GM23248 (cell line): Measurements from ENCODE around the gene SGMS1. TPM values are rescaled to one million over a fixed set of nuclear protein-coding genes. Genes with fewer than 3 reads are reported as not detected.

Source experiments
- DNase-seq: peaks from one replicate; pipeline ENCODE4 v3.0.0-alpha.2; 2015
- H2AFZ ChIP-seq: fragments of 200-600 bp; sonication (generic); 2 replicates; pipeline ENCODE4 v1.6.1; 2016; ENCODE audit warnings: antibody characterized with exemption
- H3F3A ChIP-seq: fragments of 200-600 bp; sonication (generic); 2 replicates; pipeline ENCODE4 v1.6.1; 2016; ENCODE audit warnings: mild to moderate bottlenecking, antibody characterized with exemption, mixed run types; ENCODE audit not compliant: insufficient read depth
- H3K27ac ChIP-seq: fragments of 200-600 bp; sonication (generic); 2 replicates; pipeline ENCODE4 v1.5.1; 2016; ENCODE audit warnings: mild to moderate bottlenecking
- H3K27me3 ChIP-seq: fragments of 200-600 bp; sonication (generic); replicated peaks from 2 replicates; pipeline ENCODE4 v1.6.1; 2016; ENCODE audit warnings: mild to moderate bottlenecking; ENCODE audit not compliant: insufficient read depth
- H3K36me3 ChIP-seq: fragments of 200-600 bp; sonication (generic); 2 replicates; pipeline ENCODE4 v1.6.1; 2016; ENCODE audit warnings: low read depth, mild to moderate bottlenecking
- H3K4me1 ChIP-seq: fragments of 200-600 bp; sonication (generic); 2 replicates; pipeline ENCODE4 v1.6.1; 2016; ENCODE audit warnings: mild to moderate bottlenecking; ENCODE audit not compliant: insufficient read depth
- H3K4me2 ChIP-seq: fragments of 200-600 bp; sonication (generic); one replicate; pipeline ENCODE4 v1.6.1; 2016; ENCODE audit warnings: mild to moderate bottlenecking; ENCODE audit not compliant: unreplicated experiment
- H3K4me3 ChIP-seq: fragments of 200-600 bp; sonication (generic); 2 replicates; pipeline ENCODE4 v1.5.1; 2016; ENCODE audit warnings: mild to moderate bottlenecking
- H3K79me2 ChIP-seq: fragments of 200-600 bp; sonication (generic); 2 replicates; pipeline ENCODE4 v1.6.1; 2016; ENCODE audit warnings: mild to moderate bottlenecking; ENCODE audit not compliant: insufficient read depth
- H3K9ac ChIP-seq: fragments of 200-600 bp; sonication (generic); 2 replicates; pipeline ENCODE4 v1.6.1; 2016; ENCODE audit warnings: mild to moderate bottlenecking
- H3K9me2 ChIP-seq: fragments of 200-600 bp; sonication (generic); 2 replicates; pipeline ENCODE4 v1.6.1; 2016; ENCODE audit warnings: mixed run types, mild to moderate bottlenecking, moderate library complexity; ENCODE audit not compliant: insufficient read depth
- H3K9me3 ChIP-seq: fragments of 200-600 bp; sonication (generic); one replicate; pipeline ENCODE4 v1.6.1; 2017; ENCODE audit warnings: low read depth
- H4K20me1 ChIP-seq: fragments of 200-600 bp; sonication (generic); 2 replicates; pipeline ENCODE4 v1.6.0; 2016; ENCODE audit not compliant: insufficient read depth
- EZH2 ChIP-seq: fragments of 200-600 bp; sonication (generic); IDR thresholded peaks from 2 replicates; pipeline ENCODE4 v1.6.1; 2018; ENCODE audit warnings: antibody characterized with exemption, mild to moderate bottlenecking; ENCODE audit not compliant: insufficient read depth, poor library complexity, severe bottlenecking
- EZH2phosphoT487 ChIP-seq: fragments of 200-600 bp; sonication (generic); IDR thresholded peaks from 2 replicates; pipeline ENCODE4 v1.6.1; 2018; ENCODE audit warnings: antibody characterized with exemption, moderate library complexity, mild to moderate bottlenecking, low read depth; ENCODE audit not compliant: insufficient read depth
- WGBS, 2 experiments: methylation state at CpG; one replicate each; pipeline ENCODE4 v1.1.6; 2015 to 2017; ENCODE audit warnings: low lambda C conversion rate in 2 of 2, low coverage in 1 of 2; ENCODE audit errors: missing lambda C conversion rate in 2 of 2; 5-methylcytosine and 5-hydroxymethylcytosine counted together
- in situ Hi-C: fragments of 300-500 bp; cut with MboI; formaldehyde crosslinking; loops from 2 replicates; pipeline ENCODE4 v1.15.0; 2020
- polyA plus RNA-seq: library from polyadenylated mRNA; unstranded; fragments of >200 nt; fragmentation: Nextera tagmentation; extraction: Ambion mirVana; gene quantifications from 2 replicates; pipeline ENCODE4 v1.2.1, GENCODE V29; 2016
- total RNA-seq: library from RNA; depleted of rRNA; stranded (reverse); fragments of >200 nt; shearing (Covaris generic); gene quantifications from 2 replicates; pipeline ENCODE4 v1.2.3, GENCODE V29; 2014

The SGMS1 gene
- total and polyA plus RNA-seq, 2 experiments from 2014 or later, result 22.7 to 53.6 TPM

GRCh38 chr10:50316174-50316573, 307.6 kb downstream of the SGMS1 start:
- no peak for DNase-seq
- 71 to 76% methylated on average over 3 of the region's 3 CpGs for WGBS, 2 experiments

DNA sequence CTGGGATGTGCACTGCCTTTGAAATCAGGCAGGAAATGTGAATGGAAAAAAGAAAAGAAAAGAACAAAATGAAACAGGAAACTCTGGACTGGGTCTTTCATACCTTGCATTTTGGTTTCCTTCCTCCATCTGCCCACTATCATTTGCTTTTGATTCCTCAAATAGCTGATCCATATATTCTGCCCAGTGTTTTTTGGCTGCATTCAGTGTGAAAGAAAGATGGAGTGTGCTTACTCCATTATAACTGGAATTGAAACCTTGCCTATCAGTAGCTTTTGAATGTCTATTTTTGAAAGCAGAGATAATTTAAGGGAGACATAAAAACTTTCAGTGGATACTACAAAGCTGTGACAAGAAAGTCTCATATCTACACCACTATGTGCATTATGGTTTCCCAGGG, 308.3 kb downstream of the SGMS1 start:
- Histone ChIP-seq H3K4me1 (peaks cover 7% of the 10 kb centered on the region; the same call in 1 of the 2 replicates), H3F3A (peaks cover 21% of the 10 kb centered on the region), H3K9ac (no peak overlapping the region), H3K4me2 (no peak overlapping the region), H3K4me3 (no peak overlapping the region), H2AFZ (no peak overlapping the region), H3K27ac (no peak overlapping the region), H3K79me2 (peaks cover 28% of the 10 kb centered on the region), H3K9me2 (no peaks in the 10 kb centered on the region), H4K20me1 (no peaks in the 10 kb centered on the region), H3K27me3 (no peaks in the 10 kb centered on the region), H3K9me3 (no peaks in the 10 kb centered on the region), H3K36me3 (0 out of 2 replicates have a peak, but pooled peaks cover 8% of the 10 kb centered on the region)
- no peak for TF ChIP-seq EZH2phosphoT487
- TF ChIP-seq EZH2, result no peak
- DNase-seq, result no peak
- in situ Hi-C loops, result no loop called here

More at GRCh38 chr10:50316174-50316573, 307.6 kb downstream of the SGMS1 start:
- Histone ChIP-seq H3K27me3 (no peaks in the 10 kb centered on the region), H3K9me3 (no peaks in the 10 kb centered on the region), H3K79me2 (peaks cover 29% of the 10 kb centered on the region), H3K4me3 (no peak overlapping the region), H3K4me2 (no peak overlapping the region), H2AFZ (no peak overlapping the region), H3K27ac (no peak overlapping the region), H3K9ac (no peak overlapping the region), H3K36me3 (0 out of 2 replicates have a peak, but pooled peaks cover under 1% of the 10 kb centered on the region), H3K9me2 (no peaks in the 10 kb centered on the region), H4K20me1 (no peaks in the 10 kb centered on the region), H3F3A (peaks cover 21% of the 10 kb centered on the region), H3K4me1 (peaks cover 7% of the 10 kb centered on the region; the same call in 1 of the 2 replicates)
- in situ Hi-C loops, result no loop called here
- TF ChIP-seq EZH2 (no peak), EZH2phosphoT487 (no peak)

GRCh38 chr10:50314169-50315071, 309.3 kb downstream of the SGMS1 start:
- Histone ChIP-seq H3K27ac (no peak overlapping the region), H3K9me3 (no peaks in the 10 kb centered on the region), H3K4me3 (no peak overlapping the region), H3K9ac (no peak overlapping the region), H3K27me3 (no peaks in the 10 kb centered on the region), H4K20me1 (no peaks in the 10 kb centered on the region), H2AFZ (no peak overlapping the region), H3K4me2 (no peak overlapping the region), H3K36me3 (0 out of 2 replicates have a peak, but pooled peaks cover 12% of the 10 kb centered on the region), H3F3A (peaks cover 21% of the 10 kb centered on the region), H3K4me1 (peaks cover 7% of the 10 kb centered on the region; the same call in 1 of the 2 replicates), H3K79me2 (peaks cover 25% of the 10 kb centered on the region), H3K9me2 (no peaks in the 10 kb centered on the region)
- 91 to 94% methylated on average over 10 of the region's 10 CpGs for WGBS, 2 experiments
- in situ Hi-C loops, result no loop called here
- no peak for DNase-seq
- TF ChIP-seq EZH2, result no peak
- TF ChIP-seq EZH2phosphoT487, result no peak

- Histone ChIP-seq H3K4me1 (peaks cover 7% of the 10 kb centered on the region; the same call in 1 of the 2 replicates), H3K9me3 (no peaks in the 10 kb centered on the region), H3K27ac (peak overlapping the region; percentile 41), H4K20me1 (no peaks in the 10 kb centered on the region), H3K9me2 (no peaks in the 10 kb centered on the region), H2AFZ (no peak overlapping the region), H3K4me3 (no peak overlapping the region), H3K9ac (no peak overlapping the region), H3F3A (peaks cover 21% of the 10 kb centered on the region), H3K79me2 (peaks cover 25% of the 10 kb centered on the region), H3K4me2 (peak overlapping the region; percentile 32), H3K27me3 (no peaks in the 10 kb centered on the region), H3K36me3 (0 out of 2 replicates have a peak, but pooled peaks cover 12% of the 10 kb centered on the region)
- TF ChIP-seq EZH2 (no peak), EZH2phosphoT487 (no peak)
- DNase-seq, result peak; percentile 90
- WGBS, 2 experiments, result 64 to 72% methylated on average over 10 of the region's 10 CpGs
- in situ Hi-C loops, result no loop called here
Observed at GRCh38 chr10:50312464-50313437, 311.0 kb downstream of the SGMS1 start.
